A673 (cell line): ENCODE data around the gene VPS13C.
A peak's percentile ranks its signal among the peaks of the same experiment; 100 is the strongest.

Experiments
- CTCF ChIP-seq: fragments of 300-800, 200-600 bp; sonication (generic); conservative IDR thresholded peaks from 2 replicates; pipeline ENCODE4 v1.5.1; 2017; ENCODE audit warnings: low read depth, mild to moderate bottlenecking, antibody characterized with exemption, low read length, moderate library complexity, mixed read lengths
- EZH2 ChIP-seq: fragments of 200-600 bp; sonication (generic); IDR thresholded peaks from 2 replicates; pipeline ENCODE4 v1.6.1; 2017; ENCODE audit warnings: borderline replicate concordance, low read depth, mild to moderate bottlenecking, mixed read lengths, antibody characterized with exemption, low read length; ENCODE audit not compliant: poor library complexity, severe bottlenecking

DNA sequence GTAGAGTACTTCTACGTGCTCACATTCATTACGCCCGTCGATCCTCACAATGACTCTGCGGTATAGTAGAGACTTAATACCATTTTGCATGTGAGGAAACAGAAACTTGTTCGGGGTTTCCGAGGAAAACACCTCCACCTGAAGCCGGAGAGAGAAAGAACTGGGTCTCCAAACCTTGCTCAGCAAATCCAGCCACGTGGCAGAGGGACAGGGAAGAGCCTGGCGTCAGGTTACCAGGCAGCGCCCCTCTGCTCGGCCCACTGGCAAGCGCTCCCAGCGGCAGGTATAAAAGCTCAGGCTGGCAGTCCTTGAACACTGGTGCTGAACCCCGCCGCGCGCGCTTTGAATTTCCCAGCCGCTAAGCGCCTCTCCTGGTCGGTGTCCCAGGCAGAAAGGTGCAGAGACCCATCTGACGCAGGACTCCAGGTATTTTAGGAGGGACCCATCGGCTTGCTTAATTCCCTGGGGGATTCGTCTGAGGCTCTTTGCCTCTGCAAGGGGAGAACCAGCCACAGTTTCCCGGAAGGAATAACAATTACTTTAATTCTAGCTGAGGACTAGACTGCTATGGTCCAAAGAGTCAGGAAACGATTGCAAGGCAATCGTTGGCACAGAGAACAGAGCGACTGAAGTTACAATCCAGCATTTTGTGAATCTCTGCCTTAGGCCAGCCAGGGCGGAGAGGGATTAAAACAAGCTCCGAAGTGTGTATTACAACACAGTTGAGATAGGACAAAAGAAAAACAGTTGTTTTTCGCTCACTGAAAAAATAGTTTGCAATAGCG lies 6.6 kb upstream of the VPS13C start, which contains the start of gene C2CD4A:
- TF ChIP-seq CTCF (0 out of 2 replicates have a peak, but pooled peaks have one; percentile 30), EZH2 (no peak)
